GDM1 (cell line): Measurements from ENCODE around the gene DIP2C.
"Not testable (repeated sequence)": the region's sequence is repeated elsewhere in the genome, so short reads cannot be mapped to it uniquely, and the experiment has no call there.

Experiments
- DNase-seq: peaks from one replicate; lab custom pipeline; 2025; lab: John Stamatoyannopoulos, UW

The DIP2C gene

GRCh38 chr10:375815-376505 is 313.5 kb downstream of the DIP2C start:
- DNase-seq = no peak

DNA sequence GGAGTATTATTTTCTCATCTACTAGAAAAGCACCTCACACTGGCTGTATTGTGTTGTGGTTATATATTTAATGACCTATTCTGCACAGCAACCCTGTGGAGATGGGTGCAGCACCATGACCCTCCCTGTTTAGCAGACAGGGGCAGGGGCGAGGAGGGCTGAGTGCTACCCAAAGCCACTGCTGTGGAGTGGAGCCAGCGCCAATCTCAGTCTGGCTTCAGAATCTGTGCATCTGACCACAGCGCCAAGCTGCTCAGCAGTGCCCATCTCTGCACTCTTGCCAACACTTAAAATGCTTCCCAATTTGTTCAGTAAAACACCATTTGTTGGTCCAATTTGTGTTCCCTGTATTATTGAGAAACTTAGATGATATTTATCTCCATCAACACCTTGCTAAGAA is 315.1 kb downstream of the DIP2C start:
- DNase-seq = no peak

- DNase-seq = no peak
These were observed 315.8 kb downstream of the DIP2C start for GRCh38 chr10:373526-374309.

- DNase-seq = no peak
These were observed 316.5 kb downstream of the DIP2C start for GRCh38 chr10:373015-373414.

GRCh38 chr10:372566-372965 is 316.9 kb downstream of the DIP2C start:
- no peak for DNase-seq

- DNase-seq = no peak
These were observed 318.0 kb downstream of the DIP2C start for GRCh38 chr10:371515-371914.

DNA sequence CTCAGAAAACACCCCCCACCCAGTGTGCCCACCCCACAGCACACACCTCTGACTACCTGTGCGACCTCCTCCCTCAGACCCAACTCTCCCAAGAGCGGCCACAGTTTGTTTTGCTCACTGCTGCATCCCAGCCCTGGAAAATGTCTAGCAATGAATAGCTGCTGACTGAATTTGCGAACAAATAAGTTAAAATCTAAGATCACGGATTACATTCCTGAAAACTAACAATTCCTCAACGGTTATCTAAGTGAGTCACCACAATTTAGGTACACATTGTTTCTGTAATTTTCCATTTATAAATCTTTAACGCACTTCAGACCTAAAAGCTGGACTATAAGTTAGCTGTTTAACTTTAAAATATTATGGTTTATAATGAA is 319.0 kb downstream of the DIP2C start:
- no peak for DNase-seq

- no peak for DNase-seq
These were observed 319.6 kb downstream of the DIP2C start for GRCh38 chr10:369684-370448.

DNA sequence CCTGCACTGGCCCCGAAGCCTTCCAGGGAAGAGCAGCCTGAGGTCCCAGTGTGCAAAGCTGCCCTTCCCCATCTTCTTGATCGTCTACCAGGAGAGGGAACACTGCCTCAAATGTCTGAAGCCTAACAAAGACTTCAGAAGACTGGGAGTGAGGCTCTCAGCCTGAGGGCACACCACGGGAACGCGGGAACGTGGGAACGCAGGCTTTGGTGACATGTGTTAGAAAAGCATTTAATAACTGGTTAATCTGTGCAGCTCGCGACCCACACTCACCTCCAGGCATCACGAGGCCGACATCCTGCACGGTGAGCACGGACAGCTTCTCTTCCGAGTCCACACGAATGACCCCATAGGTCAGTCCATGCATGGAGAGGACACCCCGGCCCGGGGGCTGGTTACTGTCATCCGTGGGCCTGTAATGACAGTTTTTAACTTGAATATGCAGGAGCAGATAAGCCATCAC is 320.2 kb downstream of the DIP2C start:
- no peak for DNase-seq

DNA sequence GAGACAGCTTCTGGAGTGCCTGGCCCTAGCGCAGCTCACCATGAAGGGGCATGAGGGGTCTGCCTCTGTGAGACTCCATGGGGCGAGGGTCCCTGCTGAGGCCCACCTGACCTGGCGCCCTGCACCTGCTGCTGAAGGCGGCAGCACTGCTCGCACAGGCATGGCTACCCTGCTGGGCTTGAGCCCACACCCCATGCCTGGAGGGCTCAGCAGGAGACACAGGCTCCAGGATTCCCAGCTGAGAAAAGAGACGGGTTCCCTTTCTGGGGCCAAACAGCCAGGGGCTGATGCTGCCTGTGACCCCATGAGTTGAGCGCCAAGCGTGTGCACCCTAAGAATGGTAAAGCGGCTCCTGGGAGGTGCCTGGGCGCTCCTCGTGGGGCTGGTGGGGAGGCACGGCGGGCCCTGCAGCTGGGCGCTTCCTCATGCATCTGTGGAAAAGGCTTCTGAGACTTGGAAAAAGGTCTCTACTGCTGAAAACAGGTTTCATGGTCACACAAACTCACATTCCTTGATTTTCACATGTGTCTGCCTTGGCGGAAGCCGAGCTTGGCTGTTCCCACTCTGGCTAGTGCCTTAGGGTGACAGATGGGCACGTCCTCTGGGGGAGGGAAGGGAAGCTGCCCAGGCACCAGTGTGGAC is 320.8 kb downstream of the DIP2C start:
- DNase-seq = no peak

- DNase-seq = not testable (repeated sequence)
These were observed 321.4 kb downstream of the DIP2C start for GRCh38 chr10:368107-368506.

- no peak for DNase-seq
These were observed 321.8 kb downstream of the DIP2C start for GRCh38 chr10:367636-368035.

DNA sequence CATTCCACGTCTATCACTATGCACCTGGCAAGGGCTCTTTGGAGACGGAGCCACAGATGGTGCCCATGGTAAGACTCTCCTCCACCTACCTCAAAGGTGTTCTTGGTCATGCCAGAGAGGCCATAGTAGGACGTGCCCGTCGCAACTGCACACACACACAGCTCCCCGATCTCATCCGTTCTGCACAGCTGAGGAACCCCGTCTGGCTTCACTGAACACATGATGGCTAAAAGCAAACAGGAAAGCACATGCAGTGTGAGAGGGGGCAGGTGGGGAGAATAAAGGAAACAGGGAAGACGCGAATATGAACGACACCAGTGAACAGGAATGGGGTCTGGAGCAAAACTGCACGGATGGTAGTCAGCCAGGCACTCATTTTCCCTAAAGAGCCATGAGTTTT is 323.3 kb downstream of the DIP2C start:
- DNase-seq = no peak

GRCh38 chr10:364267-364775 is 325.1 kb downstream of the DIP2C start:
- DNase-seq = no peak

DNA sequence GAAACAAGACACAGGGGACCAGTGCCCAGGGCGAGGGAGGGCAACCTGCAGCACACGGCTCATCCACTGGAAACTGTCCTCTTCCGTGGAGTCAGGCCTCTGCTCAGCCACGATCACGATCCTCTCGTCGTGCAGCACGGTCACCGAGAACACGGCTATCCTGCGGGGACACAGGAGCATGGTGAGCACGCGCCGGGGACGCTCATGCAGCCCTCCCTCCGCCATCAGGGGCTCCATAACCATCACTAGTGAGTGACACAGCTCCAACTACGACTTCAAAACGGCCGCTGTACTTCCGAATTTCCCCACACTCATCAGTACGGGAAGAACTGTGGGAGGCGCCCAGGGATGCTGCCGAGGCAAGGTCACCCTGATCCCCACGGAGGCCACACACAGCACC is 326.3 kb downstream of the DIP2C start:
- no peak for DNase-seq

- DNase-seq = no peak
These were observed 328.0 kb downstream of the DIP2C start for GRCh38 chr10:361203-362081.

- no peak for DNase-seq
These were observed 328.8 kb downstream of the DIP2C start for GRCh38 chr10:360653-361052.

GRCh38 chr10:359762-360161 is 329.7 kb downstream of the DIP2C start:
- DNase-seq = no peak

- DNase-seq = no peak
These were observed 330.4 kb downstream of the DIP2C start for GRCh38 chr10:359093-359492.

GRCh38 chr10:357201-357950 is 332.1 kb downstream of the DIP2C start:
- no peak for DNase-seq
